B cell (primary cell): ENCODE data around the gene BCAR1. TPM values are rescaled to one million over a fixed set of nuclear protein-coding genes. Genes with fewer than 3 reads are reported as not detected.

Experiments used
- ATAC-seq: fragments of 200-7000 bp; cut with Tn5 transposase; one replicate; pipeline ENCODE4 v1.10.0; 2021; ENCODE audit warnings: low read depth, mild to moderate bottlenecking, moderate number of reproducible peaks, moderate library complexity
- CTCF ChIA-PET: fragments of 350-600 bp; sonication (Branson Sonifier 250); formaldehyde crosslinking; loops from one replicate; lab custom pipeline; 2021; ENCODE audit warnings: antibody characterized with exemption, inconsistent platforms; lab: Charles Lee
- POLR2A ChIA-PET: fragments of 350-600 bp; sonication (Branson Sonifier 250); formaldehyde crosslinking; loops from one replicate; lab custom pipeline; 2021; ENCODE audit warnings: antibody characterized with exemption; lab: Charles Lee
- DNase-seq: peaks from one replicate; pipeline ENCODE4 v3.0.0; 2013
- H2AFZ ChIP-seq: 2 replicates; pipeline ENCODE4 v1.6.1; 2012; ENCODE audit warnings: mild to moderate bottlenecking, low read depth, low read length; ENCODE audit not compliant: insufficient read depth, poor library complexity, severe bottlenecking
- H3K27ac ChIP-seq, 2 donors: 1 replicate in 1 of 2; 2 replicates in 1 of 2; pipeline ENCODE4 v1.5.1; 2012 to 2013; ENCODE audit warnings: low read length in 2 of 2, mild to moderate bottlenecking in 2 of 2, moderate library complexity in 1 of 2
- H3K27me3 ChIP-seq, 4 experiments: fragments of 200-600 bp in 1 of 4; sonication (generic) in 1 of 4; replicated peaks in 1 of 4; 1 replicate in 2 of 4; 2 replicates in 2 of 4; pipeline versions ENCODE4 v1.6.1 to v1.7.0; 2013 to 2016; ENCODE audit warnings: low read length in 3 of 4, mild to moderate bottlenecking in 2 of 4, mixed read lengths in 1 of 4, moderate library complexity in 1 of 4; ENCODE audit not compliant: insufficient read depth in 4 of 4, control insufficient read depth in 3 of 4; ENCODE audit errors: control extremely low read depth in 1 of 4
- H3K36me3 ChIP-seq, 2 experiments: replicated peaks in 1 of 2; 1 replicate in 1 of 2; 2 replicates in 1 of 2; pipeline versions ENCODE4 v1.6.1 to v1.7.1; 2013; ENCODE audit warnings: low read length in 1 of 2; ENCODE audit not compliant: insufficient read depth in 2 of 2, control insufficient read depth in 1 of 2; ENCODE audit errors: control extremely low read depth in 1 of 2, extremely low read depth in 1 of 2
- H3K4me1 ChIP-seq, 2 donors: fragments of 200-600 bp in 1 of 2; sonication (generic) in 1 of 2; 1 replicate in 1 of 2; 2 replicates in 1 of 2; pipeline versions ENCODE4 v1.5.1 to v1.6.1; 2013 to 2017; ENCODE audit warnings: low read length in 2 of 2; ENCODE audit not compliant: control insufficient read depth in 2 of 2, insufficient read depth in 2 of 2
- H3K4me2 ChIP-seq: replicated peaks from 2 replicates; pipeline ENCODE3; 2012; ENCODE audit warnings: mild to moderate bottlenecking, low read depth, low read length; ENCODE audit not compliant: poor library complexity, severe bottlenecking
- H3K4me3 ChIP-seq, 5 experiments: fragments of 200-600 bp in 1 of 5; sonication (generic) in 1 of 5; 1 replicate in 3 of 5; 2 replicates in 2 of 5; pipeline versions ENCODE4 v1.5.1 to v1.7.0; 2011 to 2016; ENCODE audit warnings: low read length in 4 of 5, mild to moderate bottlenecking in 4 of 5, low read depth in 2 of 5, control low read depth in 1 of 5, moderate library complexity in 1 of 5; ENCODE audit not compliant: insufficient read depth in 1 of 5; ENCODE audit errors: control extremely low read depth in 1 of 5, extremely low read depth in 1 of 5
- H3K79me2 ChIP-seq: fragments of 200-600 bp; sonication (generic); one replicate; pipeline ENCODE4 v1.6.0; 2016; ENCODE audit warnings: low read length; ENCODE audit not compliant: control insufficient read depth, insufficient read depth
- H3K9ac ChIP-seq: fragments of 200-600 bp; sonication (generic); 2 replicates; pipeline ENCODE4 v1.6.1; 2017; ENCODE audit warnings: mild to moderate bottlenecking, low read length, moderate library complexity
- H3K9me3 ChIP-seq, 3 donors: one replicate each; pipeline versions ENCODE4 v1.6.1 to v1.7.1; 2013; ENCODE audit warnings: low read length in 2 of 3; ENCODE audit not compliant: control insufficient read depth in 2 of 3, insufficient read depth in 1 of 3; ENCODE audit errors: control extremely low read depth in 1 of 3
- H4K20me1 ChIP-seq: 2 replicates; pipeline ENCODE4 v1.6.0; 2012; ENCODE audit warnings: mild to moderate bottlenecking, low read length; ENCODE audit not compliant: insufficient read depth, control insufficient read depth, poor library complexity, severe bottlenecking
- H3K27ac Mint-ChIP-seq: one replicate; pipeline ENCODE4 v1.8.0; 2021; ENCODE audit warnings: mixed read lengths
- H3K27me3 Mint-ChIP-seq: one replicate; pipeline ENCODE4 v1.8.0; 2021; ENCODE audit warnings: mixed read lengths
- H3K4me1 Mint-ChIP-seq: one replicate; pipeline ENCODE4 v1.8.0; 2021; ENCODE audit warnings: mixed read lengths
- H3K4me3 Mint-ChIP-seq: one replicate; pipeline ENCODE4 v1.8.0; 2021; ENCODE audit warnings: mixed read lengths
- H3K9me3 Mint-ChIP-seq: one replicate; pipeline ENCODE4 v1.8.0; 2022; ENCODE audit warnings: mixed read lengths; ENCODE audit not compliant: insufficient read depth
- CTCF ChIP-seq: fragments of 200-600 bp; IDR thresholded peaks from one replicate; pipeline ENCODE4 v1.8.0; 2022; ENCODE audit warnings: antibody characterized with exemption, mild to moderate bottlenecking
- EZH2 ChIP-seq: IDR thresholded peaks from 2 replicates; pipeline ENCODE4 v1.6.1; 2012; ENCODE audit warnings: borderline replicate concordance, low read depth, mild to moderate bottlenecking, moderate library complexity, low read length; ENCODE audit not compliant: insufficient read depth, poor library complexity, severe bottlenecking
- WGBS: methylation state at CpG from one replicate; pipeline ENCODE4 v1.1.5; 2013; ENCODE audit warnings: missing lambda C conversion rate; ENCODE audit not compliant: insufficient coverage; 5-methylcytosine and 5-hydroxymethylcytosine counted together
- intact Hi-C: fragments of 100-400 bp; cut with micrococcal nuclease; formaldehyde crosslinking; loops from one replicate; pipeline ENCODE4 v1.10.0; 2022
- polyA plus RNA-seq: library from polyadenylated mRNA; depleted of rRNA; stranded (reverse); fragments of >200 nt; gene quantifications from 2 replicates; pipeline ENCODE4 v1.2.3, GENCODE V29; 2012
- total RNA-seq, 2 donors: library from RNA; stranded (reverse); fragments of 120-200 nt in 1 of 2; gene quantifications; 1 replicate in 1 of 2; 2 replicates in 1 of 2; pipeline versions ENCODE4 v1.2.3 to v1.2.4, GENCODE V29; 2013 to 2022

Gene BCAR1
- total and polyA plus RNA-seq, 2 donors (not counting 1 experiment from before 2014, with no cell fraction given): not detected

- Histone ChIP-seq H2AFZ (no peak overlapping the region), H3K4me3 (peak overlapping the region in 3 of 5 experiments; percentile 38 to 44 (median 43)), H3K36me3 (no peaks in the 10 kb centered on the region), H3K9me3 (peaks cover 0 to 22% (median 0%) of the 10 kb centered on the region in 3 donors), H4K20me1 (no peaks in the 10 kb centered on the region), H3K27me3 (peaks cover 0 to 62% (median 25%) of the 10 kb centered on the region in 4 experiments), H3K27ac (no peak overlapping the region), H3K9ac (peak overlapping the region; percentile 39), H3K4me1 (peaks cover 14 to 18% of the 10 kb centered on the region in 2 donors), H3K79me2 (no peaks in the 10 kb centered on the region), H3K4me2 (peak overlapping the region; percentile 79)
- ATAC-seq: no peak
- no peak overlapping the region for H3K27ac Mint-ChIP-seq
- peaks cover 50% of the 10 kb centered on the region for H3K27me3 Mint-ChIP-seq
- intact Hi-C loops: no loop called here
- H3K4me1 Mint-ChIP-seq: peaks cover 11% of the 10 kb centered on the region
- WGBS: 6% methylated on average over 74 of the region's 74 CpGs
- H3K9me3 Mint-ChIP-seq: no peaks in the 10 kb centered on the region
- no peak for TF ChIP-seq CTCF
- no peak for TF ChIP-seq EZH2
- POLR2A ChIA-PET: no interaction called here
- peak overlapping the region; percentile 73 for H3K4me3 Mint-ChIP-seq
- CTCF ChIA-PET: no interaction called here
- no peak for DNase-seq
Measured at GRCh38 chr16:75264999-75265910, 13.8 kb upstream of the BCAR1 start.

- peaks cover 14 to 18% of the 10 kb centered on the region in 2 donors for H3K4me1 ChIP-seq
- peaks cover 11% of the 10 kb centered on the region for H3K4me1 Mint-ChIP-seq
- peaks cover 0 to 62% (median 25%) of the 10 kb centered on the region in 4 experiments for H3K27me3 ChIP-seq
- ATAC-seq (no peak), DNase-seq (no peak)
- H4K20me1 ChIP-seq: no peaks in the 10 kb centered on the region
- no peak overlapping the region for H3K9ac ChIP-seq
- WGBS: 69% methylated on average over 12 of the region's 14 CpGs
- H2AFZ ChIP-seq: no peak overlapping the region
- ChIA-PET POLR2A (no interaction called here), CTCF (no interaction called here)
- no peak overlapping the region for H3K27ac ChIP-seq
- H3K36me3 ChIP-seq: no peaks in the 10 kb centered on the region
- TF ChIP-seq CTCF (no peak), EZH2 (no peak)
- H3K4me2 ChIP-seq: peak overlapping the region; percentile 79
- peaks cover 47% of the 10 kb centered on the region for H3K27me3 Mint-ChIP-seq
- H3K9me3 Mint-ChIP-seq: no peaks in the 10 kb centered on the region
- H3K9me3 ChIP-seq: peaks cover 0 to 22% (median 0%) of the 10 kb centered on the region in 3 donors
- peak overlapping the region; percentile 73 for H3K4me3 Mint-ChIP-seq
- intact Hi-C loops: no loop called here
- H3K4me3 ChIP-seq: no peak overlapping the region
- H3K79me2 ChIP-seq: no peaks in the 10 kb centered on the region
- H3K27ac Mint-ChIP-seq: no peak overlapping the region
Measured at GRCh38 chr16:75264457-75264998, 13.1 kb upstream of the BCAR1 start.
